HCT116 (cell line): ENCODE measurements around the gene WNT3A. TPM values are rescaled to one million over a fixed set of nuclear protein-coding genes. Genes with fewer than 3 reads are reported as not detected.
A peak's percentile ranks its signal among the peaks of the same experiment; 100 is the strongest.

Source experiments
- ATAC-seq: fragments of 200-7000 bp; cut with Tn5 transposase; 2 replicates; pipeline ENCODE4 v1.9.1; 2020; ENCODE audit warnings: mild to moderate bottlenecking, moderate library complexity
- BruUV-seq: library from RNA; stranded (reverse); fragments of 400-500 nt; replicated peaks from 2 replicates; lab custom pipeline; 2021; lab: Mats Ljungman, UMichigan
- CTCF ChIA-PET: fragments of 300-600 bp; sonication (Branson Sonifier 250); formaldehyde crosslinking; loops from one replicate; lab custom pipeline; 2021; ENCODE audit warnings: antibody characterized with exemption; lab: Charles Lee
- POLR2A ChIA-PET: fragments of 300-600, 350-600 bp; sonication (Branson Sonifier 250); formaldehyde crosslinking; loops from one replicate; lab custom pipeline; 2021; ENCODE audit warnings: antibody characterized with exemption; lab: Charles Lee
- RAD21 ChIA-PET, 2 experiments: fragments of 300-600 bp; sonication (Branson Sonifier 250); formaldehyde crosslinking; loops; one replicate each; lab custom pipeline; 2023; ENCODE audit warnings: low total read pairs in 2 of 2; ENCODE audit not compliant: uncharacterized antibody in 2 of 2, unreplicated experiment in 2 of 2, low non-redundant PET in 1 of 2; lab: Charles Lee
- DNase-seq: peaks from one replicate; pipeline ENCODE4 v3.0.0-alpha.2; 2010; ENCODE audit warnings: low read depth, low spot score
- H2AFZ ChIP-seq: fragments of 200-600 bp; shearing (Covaris generic), sonication (generic); 2 replicates; pipeline ENCODE4 v1.6.1; 2017; ENCODE audit warnings: low read depth, mixed run types, mixed read lengths, antibody characterized with exemption, low read length; ENCODE audit not compliant: poor library complexity, severe bottlenecking
- H3K27ac ChIP-seq: 2 replicates; pipeline ENCODE4 v1.5.1; 2012; ENCODE audit warnings: low read depth, low read length
- H3K27me3 ChIP-seq: fragments of 200-600 bp; sonication (generic); 2 replicates; pipeline ENCODE4 v1.6.1; 2016; ENCODE audit warnings: mixed run types, low read length, mixed read lengths; ENCODE audit not compliant: insufficient read depth
- H3K36me3 ChIP-seq, 2 experiments: fragments of 200-500 bp in 1 of 2; fragments of 200-600 bp in 1 of 2; sonication (Bioruptor generic) in 1 of 2; sonication (generic) in 1 of 2; 2 replicates each; pipeline versions ENCODE4 v1.5.1 to v1.6.1; 2014 to 2016; ENCODE audit warnings: low read length in 2 of 2, inconsistent platforms in 1 of 2, mixed read lengths in 1 of 2, mixed run types in 1 of 2; ENCODE audit not compliant: insufficient read depth in 2 of 2, control insufficient read depth in 1 of 2
- H3K4me1 ChIP-seq, 2 experiments: fragments of 200-600 bp in 1 of 2; sonication (generic) in 1 of 2; 2 replicates each; pipeline versions ENCODE4 v1.5.1 to v1.6.1; 2012 to 2017; ENCODE audit warnings: low read length in 2 of 2, inconsistent platforms in 1 of 2, mild to moderate bottlenecking in 1 of 2, mixed read lengths in 1 of 2, mixed run types in 1 of 2, moderate library complexity in 1 of 2; ENCODE audit not compliant: insufficient read depth in 2 of 2, control insufficient read depth in 1 of 2
- H3K4me2 ChIP-seq: fragments of 200-600 bp; sonication (generic); 2 replicates; pipeline ENCODE4 v1.6.1; 2017; ENCODE audit warnings: mixed run types, low read length, mixed read lengths
- H3K4me3 ChIP-seq, 2 experiments: fragments of 200-600 bp in 1 of 2; sonication (generic) in 1 of 2; replicated peaks in 1 of 2; 2 replicates each; pipeline ENCODE4 v1.5.1; 2011 to 2016; ENCODE audit warnings: low read length in 2 of 2, control low read depth in 1 of 2, low read depth in 1 of 2, mild to moderate bottlenecking in 1 of 2, mixed read lengths in 1 of 2, mixed run types in 1 of 2
- H3K79me2 ChIP-seq: fragments of 200-600 bp; sonication (generic); 2 replicates; pipeline ENCODE4 v1.6.1; 2017; ENCODE audit warnings: mild to moderate bottlenecking, mixed run types, low read length, moderate library complexity, mixed read lengths; ENCODE audit not compliant: insufficient read depth
- H3K9ac ChIP-seq: fragments of 200-600 bp; sonication (generic); 2 replicates; pipeline ENCODE4 v1.6.1; 2016; ENCODE audit warnings: low read length, mixed read lengths
- H3K9me2 ChIP-seq: fragments of 200-600 bp; sonication (generic), shearing (Covaris generic); 2 replicates; pipeline ENCODE4 v1.6.1; 2017; ENCODE audit warnings: mixed run types, mild to moderate bottlenecking, moderate library complexity; ENCODE audit not compliant: insufficient read depth
- H3K9me3 ChIP-seq, 2 experiments: fragments of 200-500 bp in 1 of 2; fragments of 200-600 bp in 1 of 2; sonication (Bioruptor generic) in 1 of 2; sonication (generic) in 1 of 2; 2 replicates each; pipeline ENCODE4 v1.6.1; 2014 to 2017; ENCODE audit warnings: low read length in 2 of 2, mixed read lengths in 2 of 2, inconsistent platforms in 1 of 2, low read depth in 1 of 2, mild to moderate bottlenecking in 1 of 2, mixed run types in 1 of 2, moderate library complexity in 1 of 2; ENCODE audit not compliant: control insufficient read depth in 1 of 2, insufficient read depth in 1 of 2
- H4K20me1 ChIP-seq: fragments of 200-600 bp; sonication (generic), shearing (Covaris generic); 2 replicates; pipeline ENCODE4 v1.6.1; 2017; ENCODE audit warnings: mixed run types, mild to moderate bottlenecking, moderate library complexity; ENCODE audit not compliant: insufficient read depth
- CBX3 ChIP-seq: IDR thresholded peaks from 2 replicates; pipeline ENCODE4 v1.6.1; 2012; ENCODE audit warnings: low read depth
- CEBPB ChIP-seq: IDR thresholded peaks from 2 replicates; pipeline ENCODE4 v1.6.1; 2012; ENCODE audit warnings: low read depth
- EGR1 ChIP-seq: IDR thresholded peaks from 2 replicates; pipeline ENCODE4 v1.6.1; 2012; ENCODE audit warnings: low read depth
- POLR2AphosphoS5 ChIP-seq: IDR thresholded peaks from 2 replicates; pipeline ENCODE4 v1.6.1; 2011; ENCODE audit warnings: mild to moderate bottlenecking, low read depth, low read length, moderate library complexity
- SP1 ChIP-seq: IDR thresholded peaks from 2 replicates; pipeline ENCODE4 v1.6.1; 2012; ENCODE audit warnings: low read depth
- SRF ChIP-seq: IDR thresholded peaks from 2 replicates; pipeline ENCODE4 v1.6.1; 2012; ENCODE audit warnings: low read depth
- intact Hi-C: fragments of 100-400 bp; cut with micrococcal nuclease; formaldehyde crosslinking; loops from 2 replicates; pipeline ENCODE4 v1.10.0; 2022
- total RNA-seq: library from RNA; stranded (reverse); gene quantifications from one replicate; pipeline ENCODE4 v1.2.1, GENCODE V29; 2021; ENCODE audit not compliant: unreplicated experiment
- TF ChIP-seq, protein P1 (sequence below): IDR thresholded peaks from 2 replicates; pipeline ENCODE4 v1.6.1; 2012

WNT3A gene
- total RNA-seq, 1 experiment from 2014 or later, result 3.7 TPM

DNA sequence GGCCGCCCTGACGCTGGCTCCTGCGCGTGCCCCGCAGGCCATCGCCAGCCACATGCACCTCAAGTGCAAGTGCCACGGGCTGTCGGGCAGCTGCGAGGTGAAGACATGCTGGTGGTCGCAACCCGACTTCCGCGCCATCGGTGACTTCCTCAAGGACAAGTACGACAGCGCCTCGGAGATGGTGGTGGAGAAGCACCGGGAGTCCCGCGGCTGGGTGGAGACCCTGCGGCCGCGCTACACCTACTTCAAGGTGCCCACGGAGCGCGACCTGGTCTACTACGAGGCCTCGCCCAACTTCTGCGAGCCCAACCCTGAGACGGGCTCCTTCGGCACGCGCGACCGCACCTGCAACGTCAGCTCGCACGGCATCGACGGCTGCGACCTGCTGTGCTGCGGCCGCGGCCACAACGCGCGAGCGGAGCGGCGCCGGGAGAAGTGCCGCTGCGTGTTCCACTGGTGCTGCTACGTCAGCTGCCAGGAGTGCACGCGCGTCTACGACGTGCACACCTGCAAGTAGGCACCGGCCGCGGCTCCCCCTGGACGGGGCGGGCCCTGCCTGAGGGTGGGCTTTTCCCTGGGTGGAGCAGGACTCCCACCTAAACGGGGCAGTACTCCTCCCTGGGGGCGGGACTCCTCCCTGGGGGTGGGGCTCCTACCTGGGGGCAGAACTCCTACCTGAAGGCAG lies 52.3 kb downstream of the WNT3A start (continued):
- TF ChIP-seq, protein P1, sequence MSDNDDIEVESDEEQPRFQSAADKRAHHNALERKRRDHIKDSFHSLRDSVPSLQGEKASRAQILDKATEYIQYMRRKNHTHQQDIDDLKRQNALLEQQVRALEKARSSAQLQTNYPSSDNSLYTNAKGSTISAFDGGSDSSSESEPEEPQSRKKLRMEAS, result no peak
- TF ChIP-seq SP1 (no peak), CBX3 (no peak), SRF (no peak), CEBPB (no peak)

GRCh38 chr1:228059634-228060457 lies 53.0 kb downstream of the WNT3A start:
- CTCF ChIA-PET, result interaction anchor here (1.5 kb wide), 1 partner anchor 60 kb away, joined by 3 read pairs; no protein-coding TSS in a partner anchor
- no peak overlapping the region; the same call in 1 of the 2 replicates for H3K27ac ChIP-seq

More at GRCh38 chr1:228059634-228060457, 53.0 kb downstream of the WNT3A start:
- intact Hi-C loops, result no loop called here
- Histone ChIP-seq H4K20me1 (no peaks in the 10 kb centered on the region), H3K79me2 (no peaks in the 10 kb centered on the region), H3K4me1 (peaks cover 0 to 12% of the 10 kb centered on the region in 2 experiments; a peak in 2 of 4 replicates), H3K9ac (no peak overlapping the region), H3K9me2 (no peaks in the 10 kb centered on the region), H3K4me3 (no peak overlapping the region; a peak in 1 of 4 replicates), H2AFZ (no peak overlapping the region), H3K36me3 (no peaks in the 10 kb centered on the region), H3K4me2 (peak overlapping the region; percentile 51), H3K9me3 (no peaks in the 10 kb centered on the region), H3K27me3 (no peaks in the 10 kb centered on the region)
- ChIA-PET RAD21 (no interaction called here), POLR2A (interaction anchor here (1.3 kb wide), 1 partner anchor 23 kb away, joined by 3 read pairs; the partner anchor contains the start of gene ARF1)
- no TSS peak for BruUV-seq
- DNase-seq (peak; percentile 61), ATAC-seq (peak; percentile 84)
- TF ChIP-seq EGR1, result peak; percentile 94
- no peak for TF ChIP-seq POLR2AphosphoS5
